ENCODE data around the gene GINM1.

DNA sequence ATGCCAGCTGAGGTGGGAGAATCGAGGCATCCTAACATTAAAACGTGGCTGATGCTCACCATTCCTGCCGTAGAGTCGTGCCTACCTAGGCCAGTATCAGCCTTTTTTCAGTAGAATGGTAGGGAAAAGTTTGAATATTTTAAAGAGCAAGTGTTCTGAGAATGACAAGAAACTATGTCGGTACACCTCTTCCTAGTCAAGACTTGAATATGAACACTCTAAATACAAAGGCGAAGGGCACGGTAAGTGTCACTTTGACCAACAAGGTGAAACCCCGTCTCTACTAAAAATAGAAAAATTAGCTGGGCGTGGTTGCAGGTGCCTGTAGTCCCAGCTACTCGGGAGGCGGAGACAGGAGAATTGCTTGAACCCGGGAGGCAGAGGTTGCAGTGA, 1.0 kb downstream of the GINM1 start:
- no peak for TF ChIP-seq CTCF (conservative IDR thresholded peaks at IDR 0.05; ENCODE audit: low read depth, low read length)
- no peak for TF ChIP-seq EZH2 (IDR thresholded peaks at IDR 0.05; ENCODE audit: borderline replicate concordance, low read depth, low read length, poor library complexity, severe bottlenecking)

All from A673 (cell line).